Suprapubic skin (tissue), 4 donors: Measurements from ENCODE around the gene PBLD. TPM values are rescaled to one million over a fixed set of nuclear protein-coding genes. Genes with fewer than 3 reads are reported as not detected.

Experiments
- DNase-seq, 2 donors: peaks; one replicate each; pipeline ENCODE4 v3.0.0-alpha.2; 2019; ENCODE audit warnings: low spot score in 2 of 2
- H3K27ac ChIP-seq: fragments of 200-600 bp; sonication (generic); one replicate; pipeline ENCODE4 v1.5.1; 2019
- H3K27me3 ChIP-seq: fragments of 200-600 bp; sonication (generic); one replicate; pipeline ENCODE4 v1.5.1; 2019
- H3K36me3 ChIP-seq: fragments of 200-600 bp; sonication (generic); one replicate; pipeline ENCODE4 v1.5.1; 2019
- H3K4me1 ChIP-seq: fragments of 200-600 bp; sonication (generic); one replicate; pipeline ENCODE4 v1.5.1; 2019
- H3K4me3 ChIP-seq: fragments of 200-600 bp; sonication (generic); one replicate; pipeline ENCODE4 v1.5.1; 2019; ENCODE audit warnings: mild to moderate bottlenecking
- H3K9me3 ChIP-seq: fragments of 200-600 bp; sonication (generic); one replicate; pipeline ENCODE4 v1.5.1; 2019
- CTCF ChIP-seq, 2 donors: fragments of 200-600 bp in 1 of 2; fragments of 450-650 bp in 1 of 2; sonication (generic) in 1 of 2; IDR thresholded peaks; one replicate each; pipeline ENCODE4 v1.5.1; 2016 to 2019; ENCODE audit warnings: antibody characterized with exemption in 2 of 2, mild to moderate bottlenecking in 1 of 2, moderate library complexity in 1 of 2
- EP300 ChIP-seq: sonication (generic); formaldehyde crosslinking; IDR thresholded peaks from one replicate; pipeline ENCODE4 v1.6.1; 2017; ENCODE audit warnings: antibody characterized with exemption
- POLR2A ChIP-seq, 2 donors: fragments of 450-650 bp; IDR thresholded peaks; one replicate each; pipeline ENCODE4 v1.6.1; 2017; ENCODE audit warnings: antibody characterized with exemption in 2 of 2, mild to moderate bottlenecking in 2 of 2, moderate library complexity in 2 of 2
- POLR2AphosphoS5 ChIP-seq, 3 donors: sonication (generic); formaldehyde crosslinking; IDR thresholded peaks; one replicate each; pipeline ENCODE4 v1.6.1; 2017; ENCODE audit warnings: antibody characterized with exemption in 3 of 3
- WGBS: methylation state at CpG from one replicate; pipeline ENCODE4 v1.1.5; 2018; 5-methylcytosine and 5-hydroxymethylcytosine counted together
- total RNA-seq, 4 donors: library from RNA; depleted of rRNA; stranded (reverse); fragments of >200 nt; gene quantifications; one replicate each; pipeline ENCODE4 v1.1.0, GENCODE V29; 2016

Gene PBLD
- total RNA-seq, 4 donors from 2014 or later, result 1.4 to 4.0 (median 2.8) TPM

- DNase-seq, result no peak
- Histone ChIP-seq H3K36me3 (peaks cover 72% of the 10 kb centered on the region), H3K27me3 (no peaks in the 10 kb centered on the region), H3K27ac (no peak overlapping the region), H3K9me3 (no peaks in the 10 kb centered on the region), H3K4me1 (no peaks in the 10 kb centered on the region), H3K4me3 (no peak overlapping the region)
- WGBS, result 75% methylated on average over 4 of the region's 4 CpGs
- TF ChIP-seq POLR2A (IDR thresholded peaks at IDR 0.05) (no peak), EP300 (no peak), POLR2AphosphoS5 (IDR thresholded peaks at IDR 0.05) (no peak), CTCF (IDR thresholded peaks at IDR 0.05) (no peak)
Measured at GRCh38 chr10:68346774-68347173, 14.0 kb upstream of the PBLD start.

- peaks cover 73% of the 10 kb centered on the region for H3K36me3 ChIP-seq
Measured at GRCh38 chr10:68345621-68346020, 12.9 kb upstream of the PBLD start.

GRCh38 chr10:68342909-68343516, 10.3 kb upstream of the PBLD start:
- Histone ChIP-seq H3K4me1 (peaks cover 1% of the 10 kb centered on the region), H3K4me3 (no peak overlapping the region), H3K36me3 (peaks cover 83% of the 10 kb centered on the region), H3K9me3 (no peaks in the 10 kb centered on the region), H3K27me3 (no peaks in the 10 kb centered on the region), H3K27ac (no peak overlapping the region)
- TF ChIP-seq POLR2AphosphoS5 (IDR thresholded peaks at IDR 0.05) (no peak), CTCF (IDR thresholded peaks at IDR 0.05) (no peak), POLR2A (IDR thresholded peaks at IDR 0.05) (no peak), EP300 (no peak)
- 93% methylated on average over 3 of the region's 3 CpGs for WGBS
- no peak for DNase-seq

More at GRCh38 chr10:68345621-68346020, 12.9 kb upstream of the PBLD start:
- Histone ChIP-seq H3K27ac (no peak overlapping the region), H3K27me3 (no peaks in the 10 kb centered on the region), H3K4me1 (no peaks in the 10 kb centered on the region), H3K9me3 (no peaks in the 10 kb centered on the region), H3K4me3 (no peak overlapping the region)
- no peak for TF ChIP-seq POLR2A (IDR thresholded peaks at IDR 0.05)
- no peak for TF ChIP-seq EP300
- no peak for TF ChIP-seq CTCF (IDR thresholded peaks at IDR 0.05)
- no peak for TF ChIP-seq POLR2AphosphoS5 (IDR thresholded peaks at IDR 0.05)
- WGBS, result 91% methylated on average over 4 of the region's 4 CpGs
- no peak for DNase-seq

GRCh38 chr10:68340358-68341080, 7.8 kb upstream of the PBLD start:
- TF ChIP-seq POLR2A (IDR thresholded peaks at IDR 0.05) (no peak), EP300 (no peak), POLR2AphosphoS5 (IDR thresholded peaks at IDR 0.05) (no peak), CTCF (IDR thresholded peaks at IDR 0.05) (no peak)
- Histone ChIP-seq H3K36me3 (peaks cover 69% of the 10 kb centered on the region), H3K4me3 (no peak overlapping the region), H3K27ac (no peak overlapping the region), H3K9me3 (no peaks in the 10 kb centered on the region), H3K4me1 (peaks cover 25% of the 10 kb centered on the region), H3K27me3 (no peaks in the 10 kb centered on the region)
- WGBS, result 94% methylated on average over 8 of the region's 8 CpGs
- no peak for DNase-seq

GRCh38 chr10:68336754-68337351, 4.1 kb upstream of the PBLD start:
- Histone ChIP-seq H3K4me1 (peaks cover 40% of the 10 kb centered on the region), H3K4me3 (no peak overlapping the region), H3K9me3 (no peaks in the 10 kb centered on the region), H3K27me3 (no peaks in the 10 kb centered on the region), H3K27ac (no peak overlapping the region), H3K36me3 (peaks cover 35% of the 10 kb centered on the region)
- TF ChIP-seq POLR2A (IDR thresholded peaks at IDR 0.05), result no peak
- no peak for TF ChIP-seq CTCF (IDR thresholded peaks at IDR 0.05)
- TF ChIP-seq EP300, result no peak
- TF ChIP-seq POLR2AphosphoS5 (IDR thresholded peaks at IDR 0.05), result no peak
- no peak for DNase-seq
- WGBS, result 71% methylated on average over 7 of the region's 7 CpGs
